HG02571 (cell line): Measurements from ENCODE around the gene GPR142.

Experiments
- ATAC-seq: cut with Tn5 transposase; IDR thresholded peaks from one replicate; pipeline ENCODE4 v1.9.1; 2021; ENCODE audit warnings: mild to moderate bottlenecking, moderate library complexity; ENCODE audit not compliant: unreplicated experiment

GPR142 gene

DNA sequence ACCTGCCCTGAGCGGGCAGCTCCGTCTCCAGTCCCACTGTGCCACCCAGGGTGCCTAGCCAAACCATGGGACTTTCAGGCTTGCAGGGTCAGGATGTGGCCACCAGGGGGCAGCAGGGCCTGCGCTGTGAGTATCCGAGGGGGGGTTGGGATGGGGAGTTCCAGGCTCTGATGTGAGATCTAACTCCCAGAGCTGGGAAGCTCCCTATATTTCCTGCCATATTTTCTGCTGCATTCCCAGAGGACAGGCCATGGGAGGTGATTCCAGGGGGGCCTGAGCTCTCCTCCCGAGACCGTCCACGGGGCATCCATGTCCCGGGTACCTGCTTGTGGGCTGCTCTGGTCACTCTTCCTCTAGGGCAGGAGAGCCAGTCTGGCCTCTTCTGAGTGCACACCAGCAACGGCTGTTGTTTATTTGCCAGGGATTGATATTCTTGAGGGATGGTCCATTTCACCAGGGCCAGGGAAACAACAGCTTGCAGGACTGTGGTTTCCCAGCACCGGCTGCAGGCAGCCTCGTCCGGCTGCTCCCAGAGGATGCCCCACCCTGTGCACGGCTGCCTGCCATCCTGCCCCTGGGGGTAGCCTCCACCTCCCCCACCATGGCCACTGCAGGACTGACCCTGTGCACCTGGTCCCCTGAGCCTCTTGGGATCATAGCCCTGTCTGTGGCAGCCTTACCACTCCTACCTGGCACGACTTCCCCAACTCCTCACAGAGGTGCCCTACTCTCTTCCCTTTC, 1.2 kb downstream of the GPR142 start:
- no peak for ATAC-seq

DNA sequence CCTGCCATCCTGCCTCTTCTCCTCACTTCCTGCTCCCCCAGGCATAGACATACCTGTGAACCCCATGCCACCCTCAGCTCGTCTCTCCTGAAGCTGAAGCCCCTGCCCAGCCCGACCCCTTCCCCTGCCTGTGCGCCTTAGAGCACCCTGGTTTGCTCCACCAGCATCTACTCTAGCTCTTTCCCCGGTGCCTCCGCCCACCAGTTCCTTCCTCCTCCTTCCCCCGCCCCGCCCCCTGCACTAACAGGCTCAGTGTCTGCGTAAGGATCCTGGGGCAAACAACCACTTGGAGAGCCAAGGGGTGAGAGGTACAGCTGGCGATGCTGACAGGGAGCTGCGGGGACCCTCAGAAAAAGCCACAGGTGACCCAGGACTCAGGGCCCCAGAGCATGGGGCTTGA, 1.9 kb downstream of the GPR142 start:
- no peak for ATAC-seq

DNA sequence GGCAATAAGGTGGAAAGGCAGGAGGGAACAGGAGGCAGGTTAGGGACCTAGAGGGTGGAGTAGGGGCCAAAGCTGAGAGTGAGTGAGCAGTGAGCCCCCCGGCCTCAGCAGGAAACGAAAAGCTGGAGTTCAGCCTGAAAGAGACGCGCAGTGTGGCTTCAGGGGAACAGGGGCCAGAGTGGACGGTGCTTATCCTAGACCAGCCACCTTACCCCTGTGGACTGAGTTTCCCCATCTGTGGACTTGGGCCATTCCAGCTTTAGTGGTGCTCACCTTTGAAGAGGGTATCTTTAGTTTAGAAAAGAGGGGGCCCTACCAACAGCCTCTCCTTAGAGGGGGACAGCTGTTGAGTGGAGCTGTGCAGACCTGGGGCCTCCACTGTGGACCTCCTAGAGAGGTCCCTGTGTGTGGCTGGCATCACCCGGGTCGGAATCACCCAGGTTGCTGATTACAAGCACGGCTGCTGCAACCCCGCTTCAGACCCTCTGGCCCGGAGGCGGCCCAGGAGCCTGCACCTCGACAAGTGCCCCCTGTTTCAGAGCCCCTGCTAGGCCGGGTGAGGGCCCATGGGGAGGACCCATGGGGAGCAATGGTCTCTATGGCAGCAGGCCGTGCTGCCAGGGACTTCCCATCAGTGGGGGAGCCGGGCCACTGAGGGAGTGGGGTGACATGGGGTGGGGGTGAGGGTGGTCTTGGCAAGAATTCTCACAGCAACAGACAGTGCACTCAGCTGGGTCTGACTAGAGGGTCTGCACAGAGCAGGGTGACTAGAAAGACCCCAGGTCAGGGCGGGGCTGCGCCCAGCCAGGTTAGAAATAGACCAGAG, 2.6 kb downstream of the GPR142 start:
- no peak for ATAC-seq

DNA sequence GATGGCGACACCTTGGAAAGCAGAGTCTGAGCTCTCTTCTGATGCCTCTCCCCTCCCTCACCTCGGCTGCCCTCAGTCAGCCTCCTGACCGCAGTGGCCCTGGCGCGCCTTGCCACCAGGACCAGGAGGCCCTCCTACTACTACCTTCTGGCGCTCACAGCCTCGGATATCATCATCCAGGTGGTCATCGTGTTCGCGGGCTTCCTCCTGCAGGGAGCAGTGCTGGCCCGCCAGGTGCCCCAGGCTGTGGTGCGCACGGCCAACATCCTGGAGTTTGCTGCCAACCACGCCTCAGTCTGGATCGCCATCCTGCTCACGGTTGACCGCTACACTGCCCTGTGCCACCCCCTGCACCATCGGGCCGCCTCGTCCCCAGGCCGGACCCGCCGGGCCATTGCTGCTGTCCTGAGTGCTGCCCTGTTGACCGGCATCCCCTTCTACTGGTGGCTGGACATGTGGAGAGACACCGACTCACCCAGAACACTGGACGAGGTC, 4.4 kb downstream of the GPR142 start:
- ATAC-seq = no peak

DNA sequence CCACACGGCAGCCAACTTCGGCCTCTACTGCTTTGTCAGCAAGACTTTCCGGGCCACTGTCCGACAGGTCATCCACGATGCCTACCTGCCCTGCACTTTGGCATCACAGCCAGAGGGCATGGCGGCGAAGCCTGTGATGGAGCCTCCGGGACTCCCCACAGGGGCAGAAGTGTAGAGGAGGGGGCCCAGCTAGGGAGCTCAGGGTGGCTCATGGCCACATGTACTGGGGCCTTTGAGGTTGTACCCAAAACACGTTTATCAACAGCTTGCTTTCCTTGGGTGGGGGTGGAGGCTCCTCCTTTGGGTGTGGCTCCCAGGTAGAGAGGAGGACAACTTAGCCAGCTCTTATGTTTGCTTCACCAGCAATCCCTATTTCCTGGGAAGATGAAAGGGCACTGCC, 5.1 kb downstream of the GPR142 start:
- no peak for ATAC-seq

DNA sequence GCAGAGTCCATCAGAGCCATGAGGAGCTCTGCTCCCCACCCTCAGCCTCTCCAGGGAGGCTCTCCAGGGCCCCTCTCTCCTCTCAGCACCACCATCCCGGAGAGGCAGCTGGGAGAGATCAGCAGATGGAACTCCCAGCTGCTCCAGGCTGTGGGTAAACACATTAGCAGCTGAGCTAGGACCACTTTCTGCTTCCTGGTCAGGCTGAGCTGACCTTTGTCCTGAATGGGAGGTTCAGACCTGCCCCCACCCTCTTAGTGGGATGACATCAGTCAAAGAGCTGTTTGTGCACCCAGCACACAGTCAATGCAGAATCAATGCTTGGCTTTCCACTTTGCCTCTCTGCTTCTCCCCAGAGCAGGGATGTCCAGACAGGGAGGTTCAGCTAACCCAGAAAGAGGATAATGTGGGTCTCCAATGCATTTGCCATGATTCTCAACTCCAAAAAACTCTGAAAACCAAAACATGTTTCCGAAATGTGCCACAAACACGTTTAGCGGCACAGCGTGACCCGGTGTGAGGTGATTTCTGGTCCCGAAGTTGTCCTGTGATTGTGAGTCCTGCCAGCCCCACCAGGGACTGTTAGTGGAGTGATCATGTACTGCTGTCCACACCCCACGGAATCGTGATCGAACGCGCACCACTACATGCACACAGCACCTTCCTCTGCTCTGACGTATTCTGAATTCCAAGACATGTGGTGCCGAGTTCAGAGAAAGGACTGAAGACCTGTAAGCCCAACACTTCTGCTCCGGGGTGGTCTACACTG, 6.7 kb downstream of the GPR142 start:
- ATAC-seq = no peak

DNA sequence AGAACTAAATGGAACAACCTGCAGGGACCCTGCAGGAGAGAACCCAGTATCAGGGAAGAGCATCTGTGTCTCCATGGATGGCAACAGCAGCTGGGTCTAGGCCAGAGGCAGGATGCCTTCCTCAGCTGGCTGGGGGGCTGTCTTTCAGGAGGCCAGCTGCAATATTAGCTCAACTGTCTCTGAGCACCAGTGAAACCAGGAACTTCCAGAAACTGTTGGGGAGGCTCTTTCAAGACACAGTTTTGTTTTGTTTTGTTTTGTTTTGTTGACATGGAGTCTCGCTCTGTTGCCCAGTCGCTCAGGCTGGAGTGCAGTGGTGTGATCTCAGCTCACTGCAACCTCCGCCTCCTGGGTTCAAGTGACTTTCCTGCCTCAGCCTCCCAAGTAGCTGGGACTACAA, 7.6 kb downstream of the GPR142 start:
- ATAC-seq = no peak

DNA sequence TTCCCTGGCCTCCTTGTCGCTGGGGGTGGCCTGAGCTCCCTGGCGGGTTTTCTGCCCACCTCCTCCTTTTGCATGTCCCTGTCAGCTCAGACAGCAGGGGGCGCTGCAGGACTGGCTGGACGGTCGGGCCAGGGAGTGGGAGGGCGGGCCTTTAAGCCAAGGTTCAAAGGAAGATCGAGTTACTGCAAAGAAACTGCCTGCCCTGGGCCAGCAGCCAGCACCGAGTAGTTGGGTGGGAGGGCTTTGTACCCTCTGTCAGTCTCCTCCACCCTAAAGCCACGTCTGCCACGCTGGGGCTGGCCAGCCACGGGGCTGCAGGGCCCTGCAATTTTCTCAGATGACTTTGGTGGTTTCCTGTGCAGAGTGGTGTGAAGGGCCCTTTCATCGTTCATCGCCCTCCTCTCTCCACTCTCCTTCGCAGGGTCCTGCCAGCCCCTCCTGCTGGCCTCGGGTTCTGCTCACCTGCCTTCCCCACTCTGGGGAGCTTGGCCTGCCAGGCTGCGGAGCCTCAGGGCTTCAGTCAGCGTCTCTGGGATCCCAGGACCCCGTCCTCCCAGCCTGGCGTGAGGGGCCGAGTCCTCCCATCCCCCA, 12.3 kb downstream of the GPR142 start:
- no peak for ATAC-seq

DNA sequence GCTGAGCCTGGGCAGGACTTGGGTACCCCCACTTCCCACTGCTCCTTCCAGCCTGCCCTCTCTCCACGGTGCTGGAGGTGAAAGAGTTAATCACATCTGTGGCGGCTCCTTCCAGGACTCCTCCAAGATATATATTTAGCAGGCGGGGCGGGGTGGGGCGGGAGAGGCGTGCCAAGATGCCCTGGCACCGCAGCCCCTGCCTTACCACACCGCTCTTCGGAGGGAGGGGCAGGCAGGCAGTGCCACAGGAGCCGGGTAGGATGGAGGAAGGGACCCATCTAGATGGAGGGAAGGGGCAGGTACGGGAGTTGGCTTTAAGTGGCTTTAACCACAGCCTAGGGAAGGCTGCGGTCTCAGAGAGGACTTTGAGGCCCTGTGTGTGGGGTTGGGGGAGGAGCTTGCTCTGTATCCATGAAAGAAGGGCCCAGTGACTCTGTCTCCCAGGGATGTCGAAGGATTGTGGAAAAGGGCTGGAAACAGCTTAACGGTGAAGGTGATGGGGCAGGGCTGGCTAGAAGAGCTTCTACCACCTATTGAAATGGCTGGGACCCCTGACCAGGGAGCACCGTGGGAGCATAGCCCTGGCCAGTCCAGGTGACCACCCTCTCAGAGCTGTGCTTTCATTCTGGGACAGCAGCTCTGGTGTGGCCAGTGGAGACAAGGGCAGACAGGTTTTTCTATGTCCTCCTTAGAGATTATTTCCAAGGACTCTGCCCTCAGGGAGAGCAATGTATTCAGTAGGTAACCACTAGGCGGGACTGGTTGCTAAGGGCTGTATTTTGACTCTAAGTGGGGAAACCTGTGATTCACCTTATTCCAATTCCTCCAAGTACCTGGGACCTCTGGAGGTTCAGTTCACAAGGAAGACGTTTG, 13.0 kb downstream of the GPR142 start:
- ATAC-seq = no peak

DNA sequence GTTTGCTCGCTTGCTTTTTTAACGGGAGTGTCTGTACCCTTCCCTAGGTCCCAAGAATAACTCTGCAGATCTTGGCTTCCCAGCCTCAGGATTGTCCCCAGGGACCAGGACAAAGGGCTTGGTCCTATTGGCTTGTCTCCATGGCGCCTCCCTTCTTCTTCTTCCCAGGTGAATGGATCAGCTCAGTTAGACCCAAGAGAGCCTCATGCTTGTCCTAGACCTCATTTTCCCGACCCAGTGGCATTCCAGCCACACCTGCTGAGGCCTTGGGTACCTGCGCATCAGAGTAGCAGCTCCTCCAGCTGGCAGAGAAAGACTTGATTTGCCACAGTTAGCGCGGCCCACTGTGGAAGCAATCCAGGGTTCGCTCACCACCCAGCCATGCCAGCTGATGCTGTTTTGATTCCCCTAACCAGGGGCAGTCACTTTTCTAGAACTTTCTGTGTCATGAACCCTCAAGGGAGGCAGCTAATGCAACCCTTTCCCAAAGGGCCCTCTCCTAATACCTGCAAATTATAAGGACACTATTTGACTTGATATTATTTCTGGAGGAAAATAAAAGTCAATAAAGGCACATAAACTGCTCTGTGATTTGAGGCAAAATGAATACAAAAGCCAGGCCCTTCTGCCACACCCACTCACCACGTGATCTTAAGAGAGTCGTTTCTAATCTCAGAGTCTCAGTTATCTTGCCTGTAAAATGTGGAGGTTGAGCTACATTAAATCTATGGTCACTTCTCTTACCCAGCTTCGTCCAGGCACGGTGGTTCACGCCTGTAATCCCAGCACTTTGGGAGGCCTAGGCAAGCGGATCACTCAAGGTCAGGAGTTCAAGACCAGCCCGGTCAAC, 13.9 kb downstream of the GPR142 start:
- no peak for ATAC-seq

DNA sequence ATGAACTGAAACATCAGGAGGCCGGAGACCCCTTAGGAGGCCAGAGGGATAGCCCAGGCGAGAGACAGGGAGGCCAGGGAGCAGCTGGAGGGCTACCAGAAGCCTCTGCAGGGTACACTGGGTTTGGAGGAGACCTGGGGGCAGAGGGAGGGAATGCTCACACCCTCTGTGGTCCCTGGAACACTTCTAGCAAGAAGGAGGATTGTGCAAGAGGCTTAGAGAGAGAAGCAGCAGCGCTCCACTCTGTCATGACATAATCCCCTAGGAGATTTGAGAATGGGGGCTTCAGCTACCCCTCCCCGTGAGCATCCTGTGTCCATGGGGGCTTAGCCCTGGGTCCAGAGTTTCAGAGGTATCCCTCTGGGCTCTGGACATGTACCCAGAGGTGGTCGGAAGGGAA, 15.8 kb downstream of the GPR142 start:
- no peak for ATAC-seq

DNA sequence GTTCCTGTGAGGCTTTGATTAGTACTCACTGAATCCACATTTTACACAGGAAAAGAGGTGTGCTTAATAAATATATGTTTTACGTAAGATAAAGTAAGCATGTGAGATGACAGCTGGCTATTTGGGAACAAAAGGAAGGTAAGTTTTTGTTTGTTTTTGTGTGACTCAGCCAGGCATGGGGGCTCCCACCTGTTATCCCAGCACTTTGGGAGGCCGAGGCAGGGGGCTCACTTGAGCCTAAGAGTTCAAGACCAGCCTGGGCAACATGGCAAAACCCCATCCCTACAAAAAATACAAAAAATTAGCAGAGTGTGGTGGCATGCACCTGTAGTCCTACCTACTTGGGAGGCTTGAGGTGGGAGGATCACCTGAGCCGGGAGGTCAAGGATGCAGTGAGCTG, 17.9 kb downstream of the GPR142 start:
- ATAC-seq = no peak

DNA sequence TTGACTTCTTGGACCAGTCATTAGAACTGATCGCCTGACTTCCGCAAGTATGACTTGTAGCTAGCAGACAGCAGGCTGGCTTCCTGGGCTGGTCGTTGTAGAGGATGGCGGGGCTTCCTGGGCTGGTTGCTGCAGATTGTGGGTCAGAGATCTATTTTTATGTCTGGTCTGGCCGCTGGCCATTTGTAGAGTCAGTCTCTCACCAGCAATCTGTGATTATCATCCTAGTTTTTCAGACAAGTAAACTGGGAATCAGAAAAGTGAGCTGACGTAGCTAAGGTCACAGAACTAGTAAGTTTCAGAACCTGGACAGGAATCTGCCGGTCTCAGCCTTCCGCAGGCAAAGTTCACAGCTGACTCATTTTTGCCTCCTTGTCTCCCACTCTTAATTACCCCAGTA, 19.1 kb downstream of the GPR142 start:
- no peak for ATAC-seq

DNA sequence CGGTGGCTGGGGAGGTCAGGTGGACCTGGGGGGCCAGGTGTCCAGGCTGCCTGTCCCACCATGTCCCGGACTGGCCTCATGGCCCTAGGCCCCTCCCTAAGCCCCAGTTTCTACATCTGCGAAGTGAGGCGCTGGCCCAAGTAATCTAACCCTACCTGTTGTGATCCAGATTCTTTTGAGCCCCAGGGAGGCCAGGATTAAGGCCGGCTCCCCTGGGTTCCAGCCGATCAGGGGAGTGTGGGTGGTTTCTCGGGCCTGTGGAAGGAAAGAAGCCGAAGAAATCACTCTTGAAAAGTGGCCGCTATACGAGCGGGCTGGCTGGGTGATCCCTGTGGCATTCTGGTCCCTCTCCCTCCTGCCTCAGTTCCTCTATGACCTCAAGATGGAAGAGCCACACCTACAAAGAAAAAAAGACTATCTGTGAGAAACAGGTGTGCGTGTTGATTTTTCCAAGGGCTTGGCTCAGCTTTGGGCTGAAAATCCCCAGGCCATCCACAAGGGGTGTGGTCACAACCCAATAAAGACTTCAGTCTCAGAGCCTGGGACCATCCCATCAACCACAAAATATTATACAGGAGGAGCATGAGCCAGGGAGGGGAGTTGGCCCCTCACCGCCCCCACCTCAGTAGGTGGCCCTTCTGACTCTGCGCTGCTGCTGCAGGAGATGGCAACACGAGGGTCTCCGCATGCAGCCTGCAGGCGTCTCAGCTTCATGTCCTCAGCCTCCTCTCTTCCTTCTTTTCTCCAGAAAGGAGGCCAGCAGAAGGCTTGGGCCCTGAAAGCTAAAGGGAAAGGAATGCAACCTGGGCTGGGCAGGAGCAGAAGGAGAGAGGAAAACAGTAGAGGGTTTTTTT, 20.3 kb downstream of the GPR142 start:
- no peak for ATAC-seq

DNA sequence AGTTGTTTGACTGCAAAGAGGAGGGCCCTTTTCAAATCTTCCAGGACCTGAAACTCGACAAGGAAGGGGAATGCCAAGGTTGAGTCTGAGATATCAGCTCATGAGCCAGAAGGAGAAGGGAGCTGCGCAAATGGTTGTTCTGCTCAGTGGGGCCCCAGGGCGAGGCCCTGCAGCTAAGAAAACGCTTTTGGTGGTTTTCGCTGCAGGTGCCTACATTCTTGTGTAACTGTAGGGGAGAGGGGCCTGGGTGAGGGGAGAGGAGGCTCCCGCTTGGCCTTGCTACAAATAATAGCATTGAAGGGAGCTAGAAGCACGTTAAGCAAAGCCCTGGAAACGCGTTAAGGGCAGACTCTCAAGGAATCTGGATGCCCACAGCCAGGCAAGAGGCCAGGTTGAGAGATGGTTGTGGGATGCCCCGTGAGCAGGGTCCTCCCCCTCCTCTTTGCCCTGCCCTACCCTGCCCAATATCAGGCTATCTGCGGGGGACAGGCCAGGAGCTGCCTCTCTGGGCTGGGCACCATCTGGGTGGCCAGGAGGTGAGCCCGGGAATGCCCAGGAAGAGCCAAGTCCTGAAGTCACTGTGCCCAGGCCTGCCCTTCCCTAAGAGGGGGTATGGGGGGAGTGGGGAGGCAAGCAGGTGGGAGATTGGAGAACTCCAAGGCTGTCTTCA, 21.9 kb downstream of the GPR142 start:
- no peak for ATAC-seq

DNA sequence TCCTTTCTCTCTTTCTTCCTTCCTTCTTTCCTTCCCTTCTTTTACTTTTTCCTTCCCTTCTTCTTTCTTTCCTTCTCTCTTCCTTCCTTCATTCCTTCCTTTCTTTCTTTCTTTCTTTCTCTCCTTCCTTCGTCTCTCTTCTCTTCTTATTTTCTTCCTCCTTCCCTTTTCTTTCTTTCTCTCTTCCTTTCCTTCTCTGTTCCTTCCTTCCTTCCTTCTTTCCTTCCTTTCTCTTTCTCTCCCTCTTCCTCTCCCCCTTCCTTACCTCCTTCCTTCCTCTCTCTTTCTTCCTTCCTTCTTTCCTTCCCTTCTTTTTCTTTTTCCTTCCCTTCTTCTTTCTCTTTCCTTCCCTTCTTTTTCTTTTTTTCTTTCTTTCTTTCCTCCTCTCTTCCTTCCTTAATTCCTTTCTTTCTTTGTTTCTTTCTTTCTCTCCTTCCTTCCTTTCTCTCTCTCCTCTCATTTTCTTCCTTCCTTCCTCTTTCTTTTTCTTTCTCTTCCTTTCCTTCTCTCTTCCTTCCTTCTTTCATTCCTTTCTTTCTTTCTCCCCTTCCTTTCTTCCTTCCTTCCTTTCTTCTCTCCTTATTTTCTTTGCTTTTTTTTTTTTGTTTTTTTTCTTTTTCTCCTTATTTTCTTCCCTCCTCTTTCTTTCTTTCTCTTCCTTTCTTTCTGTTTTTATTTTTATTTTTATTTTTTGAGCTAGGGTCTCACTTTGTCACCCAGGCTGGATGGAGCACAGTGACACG, 22.8 kb downstream of the GPR142 start:
- no peak for ATAC-seq
